Neural progenitor cell (in vitro differentiated cells): ENCODE measurements around the gene NINJ2.

Experiments used
- EZH2 ChIP-seq: fragments of 200-600 bp; sonication (generic); IDR thresholded peaks from 2 replicates; pipeline ENCODE4 v1.6.1; 2017; ENCODE audit warnings: antibody characterized with exemption, mild to moderate bottlenecking, moderate library complexity
- TF ChIP-seq, protein P1 (sequence below): fragments of 200-600 bp; sonication (generic); IDR thresholded peaks from 2 replicates; pipeline ENCODE4 v1.5.1; 2017; ENCODE audit warnings: antibody characterized with exemption, mild to moderate bottlenecking

DNA sequence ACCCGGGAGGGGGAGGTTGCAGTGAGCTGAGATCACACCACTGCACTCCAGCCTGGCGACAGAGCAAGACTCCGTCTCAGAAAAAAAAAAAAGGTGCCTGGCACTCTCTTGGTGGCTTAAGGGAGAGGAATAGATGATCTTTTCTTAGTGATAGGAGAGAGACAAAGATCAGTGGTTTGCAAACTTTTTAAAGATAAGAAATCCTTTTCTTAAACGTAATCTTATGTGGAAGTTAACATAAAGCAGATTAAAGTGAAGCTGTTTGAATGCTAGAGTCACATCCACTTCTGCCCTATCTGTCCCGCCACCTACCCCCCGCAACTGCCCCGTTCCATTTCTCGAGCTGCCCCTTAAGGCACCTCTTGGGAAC, 6.3 kb upstream of the NINJ2 start:
- TF ChIP-seq, protein P1, sequence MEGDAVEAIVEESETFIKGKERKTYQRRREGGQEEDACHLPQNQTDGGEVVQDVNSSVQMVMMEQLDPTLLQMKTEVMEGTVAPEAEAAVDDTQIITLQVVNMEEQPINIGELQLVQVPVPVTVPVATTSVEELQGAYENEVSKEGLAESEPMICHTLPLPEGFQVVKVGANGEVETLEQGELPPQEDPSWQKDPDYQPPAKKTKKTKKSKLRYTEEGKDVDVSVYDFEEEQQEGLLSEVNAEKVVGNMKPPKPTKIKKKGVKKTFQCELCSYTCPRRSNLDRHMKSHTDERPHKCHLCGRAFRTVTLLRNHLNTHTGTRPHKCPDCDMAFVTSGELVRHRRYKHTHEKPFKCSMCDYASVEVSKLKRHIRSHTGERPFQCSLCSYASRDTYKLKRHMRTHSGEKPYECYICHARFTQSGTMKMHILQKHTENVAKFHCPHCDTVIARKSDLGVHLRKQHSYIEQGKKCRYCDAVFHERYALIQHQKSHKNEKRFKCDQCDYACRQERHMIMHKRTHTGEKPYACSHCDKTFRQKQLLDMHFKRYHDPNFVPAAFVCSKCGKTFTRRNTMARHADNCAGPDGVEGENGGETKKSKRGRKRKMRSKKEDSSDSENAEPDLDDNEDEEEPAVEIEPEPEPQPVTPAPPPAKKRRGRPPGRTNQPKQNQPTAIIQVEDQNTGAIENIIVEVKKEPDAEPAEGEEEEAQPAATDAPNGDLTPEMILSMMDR, result no peak
- TF ChIP-seq EZH2, result no peak
